Neural cell (in vitro differentiated cells): Measurements from ENCODE around the gene NDFIP2. TPM values are rescaled to one million over a fixed set of nuclear protein-coding genes. Genes with fewer than 3 reads are reported as not detected.

Source experiments
- H2AFZ ChIP-seq: fragments of 200-600, 300-800 bp; sonication (generic), shearing (Covaris generic); 2 replicates; pipeline ENCODE4 v1.6.0; 2014; ENCODE audit warnings: low read depth, mild to moderate bottlenecking, antibody characterized with exemption, low read length, moderate library complexity
- H3F3A ChIP-seq: fragments of 200-600 bp; shearing (Covaris generic); 2 replicates; pipeline ENCODE4 v1.6.1; 2016; ENCODE audit warnings: mild to moderate bottlenecking, moderate library complexity, mixed read lengths, antibody characterized with exemption, low read length; ENCODE audit not compliant: insufficient read depth, poor library complexity, severe bottlenecking
- H3K27ac ChIP-seq: fragments of 200-600, 300-800 bp; sonication (generic), shearing (Covaris generic); 2 replicates; pipeline ENCODE4 v1.5.1; 2014; ENCODE audit warnings: mild to moderate bottlenecking, low read length, moderate library complexity
- H3K27me3 ChIP-seq: fragments of 300-800, 200-600 bp; sonication (generic), shearing (Covaris generic); 2 replicates; pipeline ENCODE4 v1.6.0; 2014; ENCODE audit warnings: mild to moderate bottlenecking, low read depth, low read length, moderate library complexity; ENCODE audit not compliant: insufficient read depth
- H3K36me3 ChIP-seq: fragments of 300-800, 200-600 bp; sonication (generic), shearing (Covaris generic); 2 replicates; pipeline ENCODE4 v1.5.1; 2014; ENCODE audit warnings: mild to moderate bottlenecking, antibody characterized with exemption, low read length, moderate library complexity; ENCODE audit not compliant: insufficient read depth
- H3K4me2 ChIP-seq: fragments of 300-800, 200-600 bp; sonication (generic), shearing (Covaris generic); 2 replicates; pipeline ENCODE4 v1.6.0; 2014; ENCODE audit warnings: mild to moderate bottlenecking, low read length
- H3K4me3 ChIP-seq: fragments of 300-800, 200-600 bp; sonication (generic), shearing (Covaris generic); 2 replicates; pipeline ENCODE4 v1.5.1; 2014; ENCODE audit warnings: mild to moderate bottlenecking, low read length, moderate library complexity
- H3K79me2 ChIP-seq: fragments of 200-600 bp; shearing (Covaris generic); replicated peaks from 2 replicates; pipeline ENCODE4 v1.6.0; 2014; ENCODE audit warnings: mild to moderate bottlenecking, low read length, moderate library complexity; ENCODE audit not compliant: insufficient read depth
- H3K9ac ChIP-seq: fragments of 300-800, 200-600 bp; sonication (generic), shearing (Covaris generic); 2 replicates; pipeline ENCODE4 v1.6.1; 2016; ENCODE audit warnings: mild to moderate bottlenecking, low read length, mixed read lengths
- H3K9me2 ChIP-seq: fragments of 200-600 bp; shearing (Covaris generic); 2 replicates; pipeline ENCODE4 v1.6.1; 2016; ENCODE audit warnings: mild to moderate bottlenecking, low read length, mixed read lengths; ENCODE audit not compliant: insufficient read depth
- H3K9me3 ChIP-seq: fragments of 200-600, 300-800 bp; sonication (generic), shearing (Covaris generic); 2 replicates; pipeline ENCODE4 v1.6.1; 2016; ENCODE audit warnings: mild to moderate bottlenecking, mixed run types, low read length, moderate library complexity, mixed read lengths
- H4K20me1 ChIP-seq: fragments of 200-600 bp; shearing (Covaris generic); 2 replicates; pipeline ENCODE4 v1.6.1; 2016; ENCODE audit warnings: mild to moderate bottlenecking, mixed run types; ENCODE audit not compliant: insufficient read depth
- EP300 ChIP-seq: fragments of 450-650 bp; conservative IDR thresholded peaks from 2 replicates; pipeline ENCODE4 v1.6.1; 2014; ENCODE audit warnings: antibody characterized with exemption, mild to moderate bottlenecking, moderate library complexity; ENCODE audit not compliant: poor library complexity, severe bottlenecking
- EZH2 ChIP-seq: fragments of 200-600, 300-800 bp; shearing (Covaris generic), sonication (generic); IDR thresholded peaks from 2 replicates; pipeline ENCODE4 v1.6.1; 2014; ENCODE audit warnings: antibody characterized with exemption, low read length, borderline replicate concordance, mild to moderate bottlenecking; ENCODE audit not compliant: insufficient read depth, poor library complexity, severe bottlenecking
- MXI1 ChIP-seq: fragments of 450-650 bp; conservative IDR thresholded peaks from 2 replicates; pipeline ENCODE4 v1.6.1; 2014; ENCODE audit warnings: antibody characterized with exemption, mild to moderate bottlenecking; ENCODE audit not compliant: poor library complexity, severe bottlenecking
- POLR2AphosphoS5 ChIP-seq: IDR thresholded peaks from 2 replicates; pipeline ENCODE4 v1.6.1; 2012
- RAD21 ChIP-seq: fragments of 450-650 bp; conservative IDR thresholded peaks from 2 replicates; pipeline ENCODE4 v1.6.1; 2014; ENCODE audit warnings: antibody characterized with exemption, mild to moderate bottlenecking, moderate library complexity
- SMC3 ChIP-seq: fragments of 450-650 bp; conservative IDR thresholded peaks from 2 replicates; pipeline ENCODE4 v1.6.1; 2014; ENCODE audit warnings: antibody characterized with exemption, mild to moderate bottlenecking, moderate library complexity; ENCODE audit not compliant: poor library complexity
- TAF1 ChIP-seq: IDR thresholded peaks from 2 replicates; pipeline ENCODE4 v1.6.1; 2012; ENCODE audit warnings: low read depth
- polyA plus RNA-seq: library from polyadenylated mRNA; depleted of rRNA; stranded (reverse); fragments of >200 nt; gene quantifications from 2 replicates; pipeline ENCODE4 v1.2.3, GENCODE V29; 2014
- TF ChIP-seq, protein P1 (sequence below): IDR thresholded peaks from 2 replicates; pipeline ENCODE4 v1.6.1; 2012; ENCODE audit warnings: borderline replicate concordance
- TF ChIP-seq, protein P2 (sequence below): fragments of 450-650 bp; IDR thresholded peaks from 2 replicates; pipeline ENCODE4 v1.5.1; 2014; ENCODE audit warnings: antibody characterized with exemption, mild to moderate bottlenecking, moderate library complexity; ENCODE audit not compliant: poor library complexity, severe bottlenecking

NDFIP2 gene
- polyA plus RNA-seq, 1 donor from 2014 or later, result 41.2 TPM

DNA sequence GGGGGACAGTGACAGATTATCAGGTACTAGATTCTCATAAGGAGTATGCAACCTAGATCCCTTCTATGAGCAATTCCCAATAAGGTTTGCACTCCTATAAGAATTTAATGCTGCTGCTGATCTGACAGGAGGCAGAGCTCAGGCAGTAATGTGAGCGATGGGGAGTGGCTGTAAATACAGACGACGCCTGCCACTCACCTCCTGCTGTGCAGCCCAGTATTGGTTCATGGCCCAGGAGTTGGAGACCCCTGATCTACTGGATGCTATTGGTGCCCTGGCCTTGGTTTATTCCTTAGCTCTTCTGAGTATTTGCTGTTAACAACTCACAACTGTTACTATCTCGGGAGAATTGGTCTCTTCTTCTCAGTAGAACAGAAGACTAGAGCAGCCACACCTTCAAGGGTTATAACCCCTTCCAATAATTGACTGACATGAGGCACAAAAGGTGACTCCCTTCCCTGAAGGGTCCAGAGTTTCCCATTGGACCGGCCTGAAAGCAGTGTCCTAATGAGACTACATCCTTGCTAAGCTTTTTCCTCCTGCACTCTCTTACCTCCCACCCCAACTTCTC is 39.9 kb upstream of the NDFIP2 start:
- H3K79me2 ChIP-seq, result no peaks in the 10 kb centered on the region
- H3K36me3 ChIP-seq, result no peaks in the 10 kb centered on the region
- TF ChIP-seq RAD21 (no peak), SMC3 (no peak), EZH2 (no peak), MXI1 (no peak), EP300 (no peak), TAF1 (no peak), POLR2AphosphoS5 (no peak)
- TF ChIP-seq, protein P1, sequence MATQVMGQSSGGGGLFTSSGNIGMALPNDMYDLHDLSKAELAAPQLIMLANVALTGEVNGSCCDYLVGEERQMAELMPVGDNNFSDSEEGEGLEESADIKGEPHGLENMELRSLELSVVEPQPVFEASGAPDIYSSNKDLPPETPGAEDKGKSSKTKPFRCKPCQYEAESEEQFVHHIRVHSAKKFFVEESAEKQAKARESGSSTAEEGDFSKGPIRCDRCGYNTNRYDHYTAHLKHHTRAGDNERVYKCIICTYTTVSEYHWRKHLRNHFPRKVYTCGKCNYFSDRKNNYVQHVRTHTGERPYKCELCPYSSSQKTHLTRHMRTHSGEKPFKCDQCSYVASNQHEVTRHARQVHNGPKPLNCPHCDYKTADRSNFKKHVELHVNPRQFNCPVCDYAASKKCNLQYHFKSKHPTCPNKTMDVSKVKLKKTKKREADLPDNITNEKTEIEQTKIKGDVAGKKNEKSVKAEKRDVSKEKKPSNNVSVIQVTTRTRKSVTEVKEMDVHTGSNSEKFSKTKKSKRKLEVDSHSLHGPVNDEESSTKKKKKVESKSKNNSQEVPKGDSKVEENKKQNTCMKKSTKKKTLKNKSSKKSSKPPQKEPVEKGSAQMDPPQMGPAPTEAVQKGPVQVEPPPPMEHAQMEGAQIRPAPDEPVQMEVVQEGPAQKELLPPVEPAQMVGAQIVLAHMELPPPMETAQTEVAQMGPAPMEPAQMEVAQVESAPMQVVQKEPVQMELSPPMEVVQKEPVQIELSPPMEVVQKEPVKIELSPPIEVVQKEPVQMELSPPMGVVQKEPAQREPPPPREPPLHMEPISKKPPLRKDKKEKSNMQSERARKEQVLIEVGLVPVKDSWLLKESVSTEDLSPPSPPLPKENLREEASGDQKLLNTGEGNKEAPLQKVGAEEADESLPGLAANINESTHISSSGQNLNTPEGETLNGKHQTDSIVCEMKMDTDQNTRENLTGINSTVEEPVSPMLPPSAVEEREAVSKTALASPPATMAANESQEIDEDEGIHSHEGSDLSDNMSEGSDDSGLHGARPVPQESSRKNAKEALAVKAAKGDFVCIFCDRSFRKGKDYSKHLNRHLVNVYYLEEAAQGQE, result no peak
- TF ChIP-seq, protein P2, sequence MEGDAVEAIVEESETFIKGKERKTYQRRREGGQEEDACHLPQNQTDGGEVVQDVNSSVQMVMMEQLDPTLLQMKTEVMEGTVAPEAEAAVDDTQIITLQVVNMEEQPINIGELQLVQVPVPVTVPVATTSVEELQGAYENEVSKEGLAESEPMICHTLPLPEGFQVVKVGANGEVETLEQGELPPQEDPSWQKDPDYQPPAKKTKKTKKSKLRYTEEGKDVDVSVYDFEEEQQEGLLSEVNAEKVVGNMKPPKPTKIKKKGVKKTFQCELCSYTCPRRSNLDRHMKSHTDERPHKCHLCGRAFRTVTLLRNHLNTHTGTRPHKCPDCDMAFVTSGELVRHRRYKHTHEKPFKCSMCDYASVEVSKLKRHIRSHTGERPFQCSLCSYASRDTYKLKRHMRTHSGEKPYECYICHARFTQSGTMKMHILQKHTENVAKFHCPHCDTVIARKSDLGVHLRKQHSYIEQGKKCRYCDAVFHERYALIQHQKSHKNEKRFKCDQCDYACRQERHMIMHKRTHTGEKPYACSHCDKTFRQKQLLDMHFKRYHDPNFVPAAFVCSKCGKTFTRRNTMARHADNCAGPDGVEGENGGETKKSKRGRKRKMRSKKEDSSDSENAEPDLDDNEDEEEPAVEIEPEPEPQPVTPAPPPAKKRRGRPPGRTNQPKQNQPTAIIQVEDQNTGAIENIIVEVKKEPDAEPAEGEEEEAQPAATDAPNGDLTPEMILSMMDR, result no peak
- H3K27ac ChIP-seq, result no peak overlapping the region
- H3K4me3 ChIP-seq, result no peak overlapping the region
- no peak overlapping the region for H2AFZ ChIP-seq
- H3K27me3 ChIP-seq, result no peaks in the 10 kb centered on the region
- H4K20me1 ChIP-seq, result no peaks in the 10 kb centered on the region
- H3K9ac ChIP-seq, result no peak overlapping the region
- no peaks in the 10 kb centered on the region for H3K9me2 ChIP-seq
- H3F3A ChIP-seq, result no peaks in the 10 kb centered on the region
- H3K9me3 ChIP-seq, result no peaks in the 10 kb centered on the region
- H3K4me2 ChIP-seq, result no peak overlapping the region

DNA sequence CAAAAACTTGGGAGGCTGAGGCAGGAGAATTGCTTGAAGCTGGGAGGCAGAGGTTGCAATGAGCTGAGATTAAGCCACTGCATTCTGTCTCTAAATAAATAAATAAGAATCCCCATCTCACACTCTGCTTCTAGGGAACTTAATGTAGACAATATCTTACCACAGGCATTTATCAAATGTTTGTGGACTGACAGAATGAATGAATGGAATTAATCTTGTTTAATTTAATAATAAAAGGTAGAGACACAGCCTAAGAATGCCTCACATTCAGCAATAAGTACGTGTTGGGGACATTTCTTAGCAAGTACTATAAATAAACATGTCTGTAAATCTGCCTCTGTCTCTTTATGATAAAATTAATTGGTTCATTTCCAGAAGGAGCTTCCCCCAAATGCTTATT is 38.7 kb upstream of the NDFIP2 start:
- no peak overlapping the region for H3K4me3 ChIP-seq
- no peak overlapping the region for H3K4me2 ChIP-seq
- H2AFZ ChIP-seq, result no peak overlapping the region
- no peak overlapping the region for H3K9ac ChIP-seq
- no peaks in the 10 kb centered on the region for H3K79me2 ChIP-seq
- no peaks in the 10 kb centered on the region for H3F3A ChIP-seq
- no peaks in the 10 kb centered on the region for H3K9me3 ChIP-seq
- TF ChIP-seq EZH2 (no peak), POLR2AphosphoS5 (no peak), MXI1 (no peak), EP300 (no peak), RAD21 (no peak), SMC3 (no peak), TAF1 (no peak)
- TF ChIP-seq, protein P2, result no peak
- TF ChIP-seq, protein P1, result no peak
- no peaks in the 10 kb centered on the region for H3K9me2 ChIP-seq
- no peaks in the 10 kb centered on the region for H3K36me3 ChIP-seq
- no peaks in the 10 kb centered on the region for H4K20me1 ChIP-seq
- no peaks in the 10 kb centered on the region for H3K27me3 ChIP-seq
- H3K27ac ChIP-seq, result no peak overlapping the region
